ENCODE measurements around the gene RGS12. TPM values are rescaled to one million over a fixed set of nuclear protein-coding genes. Genes with fewer than 3 reads are reported as not detected.

RGS12 gene
- total RNA-seq, 1 experiment from 2014 or later: 16.9 TPM

GRCh38 chr4:3263876-3264193 lies 29.0 kb upstream of the RGS12 start:
- Mint-ChIP-seq H3K9me3 (no peaks in the 10 kb centered on the region; a peak in 1 of 5 replicates), H3K27me3 (ENCODE audit: low read depth) (peaks cover 17% of the 10 kb centered on the region), H3K4me1 (peaks cover 4 to 10% of the 10 kb centered on the region in 2 experiments; a peak in 3 of 4 replicates), H3K4me3 (no peak overlapping the region), H3K36me3 (ENCODE audit: insufficient read depth in 1 of 3, low read depth in 3 of 3) (no peaks in the 10 kb centered on the region), H3K27ac (no peak overlapping the region)
- Histone ChIP-seq H2BK20ac (ENCODE audit: low read depth, low read length, poor library complexity, severe bottlenecking) (no peak overlapping the region), H3K14ac (ENCODE audit: insufficient read depth, low read length) (no peak overlapping the region), H3K27me3 (ENCODE audit: insufficient read depth, low read length) (no peaks in the 10 kb centered on the region; the same call in 1 of the 2 replicates), H2AFZ (ENCODE audit: low read length) (no peak overlapping the region), H3K18ac (ENCODE audit: insufficient read length, low read depth, low read length) (no peak overlapping the region), H2BK120ac (ENCODE audit: low read depth, low read length, poor library complexity, severe bottlenecking) (no peak overlapping the region), H4K8ac (replicated peaks; ENCODE audit: insufficient read length, low read depth, low read length) (no peak overlapping the region), H3T11ph (ENCODE audit: low read length) (no peak overlapping the region), H3K23me2 (ENCODE audit: insufficient read length, low read depth, low read length, poor library complexity, severe bottlenecking) (no peaks in the 10 kb centered on the region), H3K4me1 (ENCODE audit: insufficient read depth, low read length) (no peaks in the 10 kb centered on the region), H3K4ac (ENCODE audit: low read depth, low read length) (no peak overlapping the region), H2AK5ac (ENCODE audit: insufficient read length, low read length) (no peak overlapping the region), H3K79me1 (ENCODE audit: insufficient read depth, low read depth, low read length, poor library complexity, severe bottlenecking) (no peaks in the 10 kb centered on the region), H3K56ac (ENCODE audit: insufficient read length, low read depth, low read length) (no peak overlapping the region), H4K20me1 (ENCODE audit: control insufficient read depth, insufficient read depth, insufficient read length) (no peaks in the 10 kb centered on the region), H4K5ac (ENCODE audit: insufficient read length, low read depth, low read length) (no peak overlapping the region), H4K91ac (ENCODE audit: insufficient read length, low read depth, low read length) (no peak overlapping the region), H3K27ac (ENCODE audit: insufficient read length, low read depth, low read length) (no peak overlapping the region), H3K79me2 (ENCODE audit: insufficient read depth, low read length) (no peaks in the 10 kb centered on the region), H3K23ac (ENCODE audit: insufficient read length, low read depth, low read length) (no peak overlapping the region), H3K9me3 (ENCODE audit: control insufficient read depth, low read depth, low read length) (no peaks in the 10 kb centered on the region), H3K4me2 (ENCODE audit: insufficient read depth, insufficient read length, low read length) (no peak overlapping the region), H2BK15ac (ENCODE audit: low read depth, low read length) (no peak overlapping the region), H2BK12ac (ENCODE audit: insufficient read length, low read depth, low read length) (no peak overlapping the region), H2BK5ac (ENCODE audit: insufficient read length, low read length) (no peak overlapping the region), H3K9ac (ENCODE audit: extremely low read depth, insufficient read length, low read length) (no peak overlapping the region)
- TF ChIP-seq, protein P1, sequence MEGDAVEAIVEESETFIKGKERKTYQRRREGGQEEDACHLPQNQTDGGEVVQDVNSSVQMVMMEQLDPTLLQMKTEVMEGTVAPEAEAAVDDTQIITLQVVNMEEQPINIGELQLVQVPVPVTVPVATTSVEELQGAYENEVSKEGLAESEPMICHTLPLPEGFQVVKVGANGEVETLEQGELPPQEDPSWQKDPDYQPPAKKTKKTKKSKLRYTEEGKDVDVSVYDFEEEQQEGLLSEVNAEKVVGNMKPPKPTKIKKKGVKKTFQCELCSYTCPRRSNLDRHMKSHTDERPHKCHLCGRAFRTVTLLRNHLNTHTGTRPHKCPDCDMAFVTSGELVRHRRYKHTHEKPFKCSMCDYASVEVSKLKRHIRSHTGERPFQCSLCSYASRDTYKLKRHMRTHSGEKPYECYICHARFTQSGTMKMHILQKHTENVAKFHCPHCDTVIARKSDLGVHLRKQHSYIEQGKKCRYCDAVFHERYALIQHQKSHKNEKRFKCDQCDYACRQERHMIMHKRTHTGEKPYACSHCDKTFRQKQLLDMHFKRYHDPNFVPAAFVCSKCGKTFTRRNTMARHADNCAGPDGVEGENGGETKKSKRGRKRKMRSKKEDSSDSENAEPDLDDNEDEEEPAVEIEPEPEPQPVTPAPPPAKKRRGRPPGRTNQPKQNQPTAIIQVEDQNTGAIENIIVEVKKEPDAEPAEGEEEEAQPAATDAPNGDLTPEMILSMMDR (conservative IDR thresholded peaks at IDR 0.05): no peak
- no CpG with 5 or more reads among the region's 6 CpGs for WGBS (ENCODE audit: extremely low coverage, insufficient read length, low lambda C conversion rate)
- DNase-seq: no peak

Measured in H9 (cell line).